Endothelial cell of umbilical vein (primary cell): Measurements from ENCODE around the gene CCDC6. TPM values are rescaled to one million over a fixed set of nuclear protein-coding genes. Genes with fewer than 3 reads are reported as not detected.

Source experiments
- BruUV-seq: library from RNA; stranded (reverse); fragments of 400-500 nt; replicated peaks from 2 replicates; lab custom pipeline; 2021; lab: Mats Ljungman, UMichigan
- CTCF ChIA-PET: fragments of 300-600, 350-600 bp; sonication (Branson Sonifier 250); formaldehyde crosslinking; loops from one replicate; lab custom pipeline; 2021; ENCODE audit warnings: antibody characterized with exemption, inconsistent platforms; lab: Charles Lee
- POLR2A ChIA-PET: fragments of 300-600, 350-600 bp; sonication (Branson Sonifier 250); formaldehyde crosslinking; loops from one replicate; lab custom pipeline; 2021; ENCODE audit warnings: antibody characterized with exemption, inconsistent platforms; lab: Charles Lee
- DNase-seq: peaks from one replicate; pipeline ENCODE4 v3.0.0-alpha.2; 2011; ENCODE audit warnings: low read depth, low spot score
- FAIRE-seq: peaks from 2 replicates; lab custom pipeline; 2011; peaks lifted over from hg19 to GRCh38; lab: Jason Lieb, UNC
- H2AFZ ChIP-seq: 2 replicates; pipeline ENCODE4 v1.6.0; 2012; ENCODE audit warnings: low read depth, low read length, control low read depth, inconsistent platforms
- H3K27ac ChIP-seq: 2 replicates; pipeline ENCODE4 v1.5.1; 2011; ENCODE audit warnings: low read depth, mild to moderate bottlenecking, control low read depth, low read length, moderate library complexity; ENCODE audit not compliant: insufficient read depth
- H3K27me3 ChIP-seq, 2 experiments: 2 replicates each; pipeline versions ENCODE4 v1.6.0 to v1.6.1; 2011; ENCODE audit warnings: low read length in 2 of 2, mixed read lengths in 1 of 2; ENCODE audit not compliant: control insufficient read depth in 2 of 2, insufficient read depth in 2 of 2
- H3K36me3 ChIP-seq, 2 experiments: 2 replicates in 1 of 2; 3 replicates in 1 of 2; pipeline ENCODE4 v1.5.1; 2011; ENCODE audit warnings: low read length in 2 of 2, mild to moderate bottlenecking in 1 of 2, moderate library complexity in 1 of 2; ENCODE audit not compliant: control insufficient read depth in 2 of 2, insufficient read depth in 2 of 2; ENCODE audit errors: extremely low read depth in 1 of 2
- H3K4me1 ChIP-seq: 3 replicates; pipeline ENCODE4 v1.5.1; 2011; ENCODE audit warnings: mild to moderate bottlenecking, low read length; ENCODE audit not compliant: control insufficient read depth, insufficient read depth; ENCODE audit errors: extremely low read depth
- H3K4me2 ChIP-seq: 2 replicates; pipeline ENCODE4 v1.6.1; 2011; ENCODE audit warnings: low read length, control low read depth, mixed read lengths; ENCODE audit not compliant: insufficient read depth
- H3K4me3 ChIP-seq, 3 experiments: fragments of 200-600 bp in 1 of 3; sonication (generic), shearing (Covaris generic) in 1 of 3; replicated peaks in 1 of 3; 2 replicates each; pipeline ENCODE4 v1.5.1; 2011 to 2016; ENCODE audit warnings: control low read depth in 3 of 3, low read length in 3 of 3, mild to moderate bottlenecking in 2 of 3, inconsistent platforms in 1 of 3, low read depth in 1 of 3, moderate library complexity in 1 of 3; ENCODE audit not compliant: insufficient read depth in 1 of 3
- H3K79me2 ChIP-seq: 2 replicates; pipeline ENCODE4 v1.6.0; 2012; ENCODE audit warnings: low read length, inconsistent platforms; ENCODE audit not compliant: control insufficient read depth, insufficient read depth
- H3K9ac ChIP-seq: replicated peaks from 2 replicates; pipeline ENCODE3; 2011; ENCODE audit warnings: low read length, control low read depth; ENCODE audit not compliant: insufficient read depth; ENCODE audit errors: extremely low read depth
- H3K9me1 ChIP-seq: replicated peaks from 3 replicates; pipeline ENCODE4 v1.6.0; 2011; ENCODE audit warnings: mild to moderate bottlenecking, low read length; ENCODE audit not compliant: control insufficient read depth, insufficient read depth; ENCODE audit errors: extremely low read depth
- H3K9me3 ChIP-seq: replicated peaks from 2 replicates; pipeline ENCODE4 v1.5.1; 2012; ENCODE audit warnings: low read length, inconsistent platforms; ENCODE audit not compliant: control insufficient read depth, insufficient read depth
- H4K20me1 ChIP-seq: replicated peaks from 2 replicates; pipeline ENCODE3; 2011; ENCODE audit warnings: mild to moderate bottlenecking, low read length; ENCODE audit not compliant: control insufficient read depth, insufficient read depth; ENCODE audit errors: extremely low read depth
- EZH2 ChIP-seq: IDR thresholded peaks from 2 replicates; pipeline ENCODE4 v1.6.1; 2012; ENCODE audit warnings: borderline replicate concordance, low read depth, mild to moderate bottlenecking, moderate library complexity, low read length, inconsistent platforms; ENCODE audit not compliant: severe bottlenecking
- FOS ChIP-seq: IDR thresholded peaks from 2 replicates; pipeline ENCODE4 v1.6.1; 2011; ENCODE audit warnings: mild to moderate bottlenecking, low read length, moderate library complexity, borderline replicate concordance; ENCODE audit not compliant: insufficient read depth
- GATA2 ChIP-seq: IDR thresholded peaks from 2 replicates; pipeline ENCODE4 v1.7.0; 2011; ENCODE audit warnings: low read depth, mild to moderate bottlenecking, moderate library complexity, mixed read lengths, low read length; ENCODE audit not compliant: insufficient read length, insufficient read depth
- JUN ChIP-seq: IDR thresholded peaks from 2 replicates; pipeline ENCODE4 v1.6.1; 2011; ENCODE audit warnings: borderline replicate concordance, low read depth; ENCODE audit not compliant: insufficient read length, insufficient read depth
- MYC ChIP-seq: IDR thresholded peaks from one replicate; pipeline ENCODE4 v1.6.1; 2011; ENCODE audit warnings: mild to moderate bottlenecking, low read depth, low read length
- POLR2A ChIP-seq: IDR thresholded peaks from 2 replicates; pipeline ENCODE4 v1.6.1; 2012; ENCODE audit warnings: low read depth, mild to moderate bottlenecking, control low read depth, low read length
- POLR2AphosphoS5 ChIP-seq: IDR thresholded peaks from 2 replicates; pipeline ENCODE4 v1.6.1; 2012; ENCODE audit warnings: low read depth, mild to moderate bottlenecking, control low read depth, low read length, moderate library complexity; ENCODE audit not compliant: insufficient read depth
- dilution Hi-C: fragments of 300-500 bp; cut with MboI; formaldehyde crosslinking; loops from one replicate; pipeline ENCODE4 v1.15.0; 2019; ENCODE audit warnings: low sequenced_read_pairs; ENCODE audit not compliant: extremely low pct_ligation_motif_present
- intact Hi-C: fragments of 100-400 bp; cut with micrococcal nuclease; formaldehyde crosslinking; loops from one replicate; pipeline ENCODE4 v1.10.0; 2022
- polyA plus RNA-seq, 4 experiments: library from polyadenylated mRNA; depleted of rRNA in 3 of 4; stranded (reverse) in 3 of 4; unstranded in 1 of 4; fragments of >200 nt; gene quantifications; 2 replicates each; pipeline versions ENCODE4 v1.2.1 to v1.2.3, GENCODE V29; 2011 to 2012; ENCODE audit warnings: missing spikeins in 1 of 4
- total RNA-seq: library from RNA; stranded (reverse); gene quantifications from 2 replicates; pipeline ENCODE4 v1.2.3, GENCODE V29; 2021
- TF ChIP-seq, protein P1 (sequence below): IDR thresholded peaks from 2 replicates; pipeline ENCODE4 v1.6.1; 2011; ENCODE audit not compliant: insufficient read depth, insufficient read length
- TF ChIP-seq, protein P2 (sequence below), 2 donors: IDR thresholded peaks; 1 replicate in 1 of 2; 2 replicates in 1 of 2; pipeline ENCODE4 v1.5.1; 2011; ENCODE audit warnings: low read length in 2 of 2, mild to moderate bottlenecking in 2 of 2, moderate library complexity in 2 of 2, control low read depth in 1 of 2, inconsistent platforms in 1 of 2, low read depth in 1 of 2; ENCODE audit not compliant: insufficient read depth in 1 of 2; ENCODE audit errors: extremely low read depth in 1 of 2

Gene CCDC6
- total and polyA plus RNA-seq, 2 donors (not counting 3 experiments of a cell fraction or from before 2014, with no cell fraction given): 16.8 to 36.8 TPM

DNA sequence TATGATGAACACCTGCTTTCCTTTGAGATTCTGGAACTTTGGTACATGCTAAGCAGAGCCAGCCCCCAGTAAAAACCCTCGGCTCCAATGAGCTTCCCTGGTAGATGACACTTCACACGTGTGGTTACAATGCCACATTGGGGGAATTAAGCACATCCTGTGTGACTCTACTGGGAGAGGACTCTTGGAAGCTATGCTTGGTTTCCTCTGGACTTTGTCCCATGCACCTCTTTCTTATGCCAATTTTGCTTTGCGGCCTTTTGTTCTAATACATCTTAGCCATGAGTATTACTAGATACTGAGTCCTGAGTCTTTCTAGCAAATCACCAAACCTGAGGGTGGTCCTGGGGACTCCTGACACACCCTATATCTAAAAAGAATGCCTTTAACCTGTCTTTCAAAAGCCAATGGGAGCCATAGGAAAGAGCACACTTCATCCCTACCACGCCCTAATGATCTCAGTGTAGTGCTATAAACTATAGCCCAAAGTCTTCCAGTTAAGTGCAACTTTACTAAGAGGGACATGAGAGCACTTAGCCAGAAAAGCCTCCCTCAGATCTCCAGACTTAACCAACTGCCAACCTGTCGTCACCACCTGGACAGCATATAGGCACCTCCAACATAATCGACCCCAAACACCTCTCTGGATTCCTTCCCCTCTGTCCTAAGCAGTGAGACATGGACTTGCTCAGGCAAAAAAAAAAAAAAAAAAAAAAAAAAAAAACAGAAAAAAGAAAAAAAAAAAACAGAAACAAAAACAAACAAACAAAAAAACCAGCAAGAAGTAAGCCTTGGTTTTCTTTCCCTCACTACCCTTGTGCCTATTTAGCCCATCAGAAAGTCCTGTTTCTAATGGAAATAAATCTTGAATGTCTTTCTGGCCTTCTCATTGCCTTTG lies 37.4 kb downstream of the CCDC6 start:
- H3K9me1 ChIP-seq: no peaks in the 10 kb centered on the region
- no peaks in the 10 kb centered on the region for H3K4me1 ChIP-seq
- CTCF ChIA-PET: no interaction called here
- no TSS peak for BruUV-seq
- H2AFZ ChIP-seq: no peak overlapping the region
- POLR2A ChIA-PET: no interaction called here
- no peak overlapping the region for H3K9ac ChIP-seq
- H4K20me1 ChIP-seq: peaks cover 3% of the 10 kb centered on the region
- H3K27ac ChIP-seq: no peak overlapping the region
- no peaks in the 10 kb centered on the region for H3K36me3 ChIP-seq
- dilution Hi-C loops (no loop called here), intact Hi-C loops (no loop called here)
- H3K9me3 ChIP-seq: no peaks in the 10 kb centered on the region
- no peak for DNase-seq
- H3K79me2 ChIP-seq: peaks cover 54% of the 10 kb centered on the region
- H3K4me3 ChIP-seq: no peak overlapping the region
- no peak overlapping the region for H3K4me2 ChIP-seq
- H3K27me3 ChIP-seq: no peaks in the 10 kb centered on the region
- no peak for FAIRE-seq
- TF ChIP-seq POLR2A (no peak), EZH2 (no peak), FOS (no peak), MYC (no peak)

DNA sequence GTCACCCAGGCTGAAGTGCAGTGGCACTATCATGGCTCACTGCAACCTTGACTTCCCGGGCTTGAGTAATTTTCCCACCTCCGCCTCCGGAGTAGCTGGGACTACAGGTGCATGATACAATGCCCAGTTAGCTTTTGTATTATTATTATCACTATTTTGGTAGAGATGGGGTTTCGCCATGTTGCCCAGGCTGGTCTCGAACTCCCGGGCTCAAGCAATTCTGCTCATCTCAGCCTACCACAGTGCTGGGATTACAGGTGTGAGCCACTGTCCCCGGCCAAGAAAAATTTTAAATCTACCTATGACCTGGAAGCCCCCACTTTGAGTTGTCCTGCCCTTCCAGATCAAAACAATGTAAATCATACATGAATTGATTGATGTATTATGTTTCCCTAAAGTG lies 38.8 kb downstream of the CCDC6 start:
- CTCF ChIA-PET: no interaction called here
- H4K20me1 ChIP-seq: peaks cover 3% of the 10 kb centered on the region
- no peak for FAIRE-seq

More for the DNA sequence above, 38.8 kb downstream of the CCDC6 start:
- Histone ChIP-seq H3K27ac (no peak overlapping the region), H3K9ac (no peak overlapping the region), H2AFZ (no peak overlapping the region), H3K36me3 (no peaks in the 10 kb centered on the region), H3K27me3 (no peaks in the 10 kb centered on the region), H3K4me1 (no peaks in the 10 kb centered on the region), H3K4me2 (no peak overlapping the region), H3K4me3 (no peak overlapping the region), H3K79me2 (peaks cover 48% of the 10 kb centered on the region), H3K9me3 (no peaks in the 10 kb centered on the region), H3K9me1 (no peaks in the 10 kb centered on the region)
- no peak for DNase-seq
- POLR2A ChIA-PET: no interaction called here
- dilution Hi-C loops (no loop called here), intact Hi-C loops (no loop called here)
- BruUV-seq: no TSS peak
- TF ChIP-seq, protein P1, sequence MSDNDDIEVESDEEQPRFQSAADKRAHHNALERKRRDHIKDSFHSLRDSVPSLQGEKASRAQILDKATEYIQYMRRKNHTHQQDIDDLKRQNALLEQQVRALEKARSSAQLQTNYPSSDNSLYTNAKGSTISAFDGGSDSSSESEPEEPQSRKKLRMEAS: no peak
- TF ChIP-seq FOS: no peak
- TF ChIP-seq POLR2A: no peak
- no peak for TF ChIP-seq GATA2
- TF ChIP-seq JUN: no peak
- TF ChIP-seq EZH2: no peak
- no peak for TF ChIP-seq POLR2AphosphoS5
- TF ChIP-seq, protein P2, sequence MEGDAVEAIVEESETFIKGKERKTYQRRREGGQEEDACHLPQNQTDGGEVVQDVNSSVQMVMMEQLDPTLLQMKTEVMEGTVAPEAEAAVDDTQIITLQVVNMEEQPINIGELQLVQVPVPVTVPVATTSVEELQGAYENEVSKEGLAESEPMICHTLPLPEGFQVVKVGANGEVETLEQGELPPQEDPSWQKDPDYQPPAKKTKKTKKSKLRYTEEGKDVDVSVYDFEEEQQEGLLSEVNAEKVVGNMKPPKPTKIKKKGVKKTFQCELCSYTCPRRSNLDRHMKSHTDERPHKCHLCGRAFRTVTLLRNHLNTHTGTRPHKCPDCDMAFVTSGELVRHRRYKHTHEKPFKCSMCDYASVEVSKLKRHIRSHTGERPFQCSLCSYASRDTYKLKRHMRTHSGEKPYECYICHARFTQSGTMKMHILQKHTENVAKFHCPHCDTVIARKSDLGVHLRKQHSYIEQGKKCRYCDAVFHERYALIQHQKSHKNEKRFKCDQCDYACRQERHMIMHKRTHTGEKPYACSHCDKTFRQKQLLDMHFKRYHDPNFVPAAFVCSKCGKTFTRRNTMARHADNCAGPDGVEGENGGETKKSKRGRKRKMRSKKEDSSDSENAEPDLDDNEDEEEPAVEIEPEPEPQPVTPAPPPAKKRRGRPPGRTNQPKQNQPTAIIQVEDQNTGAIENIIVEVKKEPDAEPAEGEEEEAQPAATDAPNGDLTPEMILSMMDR (IDR thresholded peaks at IDR 0.05; ENCODE audit: extremely low read depth in 1 of 2, insufficient read depth in 1 of 2, low read depth in 1 of 2, low read length in 2 of 2): no peak
- no peak for TF ChIP-seq MYC
